Esophagus mucosa (tissue), 1 donor: Measurements from ENCODE around the gene RSPO3. TPM values are rescaled to one million over a fixed set of nuclear protein-coding genes. Genes with fewer than 3 reads are reported as not detected.

ENCODE experiments used
- ATAC-seq: fragments of 200-7000 bp; cut with Tn5 transposase; one replicate; pipeline ENCODE4 v1.9.1; 2020
- total RNA-seq: library from RNA; stranded (reverse); gene quantifications from one replicate; pipeline ENCODE4 v1.2.4, GENCODE V29; 2023
- donor health status: DM: yes; HTN: yes; CAD: no.

The RSPO3 gene
- total RNA-seq, 1 donor from 2014 or later = 1.4 TPM

GRCh38 chr6:127114214-127114760, 4.2 kb upstream of the RSPO3 start:
- ATAC-seq = no peak

GRCh38 chr6:127115084-127115655, 3.3 kb upstream of the RSPO3 start:
- ATAC-seq = no peak

DNA sequence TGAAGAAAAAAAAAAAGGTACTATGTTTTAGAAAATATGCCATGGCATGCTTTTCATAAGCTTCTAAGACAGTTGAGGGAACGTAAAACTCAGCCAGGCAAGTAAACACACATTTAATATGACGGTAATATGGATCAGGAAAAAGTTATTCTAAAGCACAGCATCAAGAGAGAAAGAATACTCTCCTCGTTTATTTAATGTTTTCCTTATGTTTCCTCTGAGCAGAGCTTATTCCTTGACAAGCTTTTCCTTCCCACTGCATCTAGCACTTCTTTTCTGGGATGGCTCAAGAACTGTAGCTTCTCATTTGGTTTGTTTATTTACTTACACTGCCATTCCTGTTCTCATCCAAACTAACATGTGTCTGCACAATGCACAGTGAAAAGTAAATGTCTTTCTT, 2.7 kb upstream of the RSPO3 start:
- ATAC-seq = no peak

- no peak for ATAC-seq
Measured at GRCh38 chr6:127117979-127118297, 533 bp upstream of the RSPO3 start.

DNA sequence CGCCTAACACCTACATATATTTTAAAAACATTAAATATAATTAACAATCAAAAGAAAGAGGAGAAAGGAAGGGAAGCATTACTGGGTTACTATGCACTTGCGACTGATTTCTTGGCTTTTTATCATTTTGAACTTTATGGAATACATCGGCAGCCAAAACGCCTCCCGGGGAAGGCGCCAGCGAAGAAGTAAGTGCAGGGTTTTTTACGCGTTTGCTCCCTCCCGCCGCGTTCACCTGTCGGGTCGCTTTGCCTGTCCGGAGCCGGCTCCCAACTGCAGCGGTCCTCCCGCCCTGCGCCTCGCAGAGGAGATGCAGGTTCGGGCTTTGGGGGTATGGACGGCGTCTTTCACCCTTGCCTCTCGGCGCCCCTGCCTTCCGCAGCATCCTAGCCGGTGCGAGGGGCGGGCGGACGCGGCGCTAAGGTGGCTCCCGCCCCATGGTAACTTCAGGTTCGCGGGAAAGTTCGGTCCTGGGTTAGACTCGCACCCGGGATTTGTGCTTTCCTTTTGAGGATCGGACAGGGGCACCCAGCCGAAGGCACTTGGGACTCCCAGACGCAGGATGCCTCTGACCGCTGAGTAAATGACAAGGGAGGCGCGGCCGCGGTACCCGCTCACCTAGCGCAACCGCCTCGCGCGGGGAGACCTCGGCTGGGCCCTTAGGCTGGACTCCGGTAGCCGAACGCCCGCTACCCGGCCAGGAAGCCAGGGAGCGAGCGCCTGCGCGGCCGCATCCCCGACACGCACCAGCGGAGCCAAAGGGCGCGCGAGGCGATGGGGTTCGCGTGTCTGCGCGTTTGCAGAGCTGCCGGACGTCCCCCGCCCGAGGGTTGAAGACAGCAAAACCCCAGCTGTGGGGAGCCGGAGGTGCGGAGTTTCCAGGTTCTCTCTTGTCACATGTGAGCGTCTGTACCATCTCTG, 891 bp downstream of the RSPO3 start:
- no peak for ATAC-seq

DNA sequence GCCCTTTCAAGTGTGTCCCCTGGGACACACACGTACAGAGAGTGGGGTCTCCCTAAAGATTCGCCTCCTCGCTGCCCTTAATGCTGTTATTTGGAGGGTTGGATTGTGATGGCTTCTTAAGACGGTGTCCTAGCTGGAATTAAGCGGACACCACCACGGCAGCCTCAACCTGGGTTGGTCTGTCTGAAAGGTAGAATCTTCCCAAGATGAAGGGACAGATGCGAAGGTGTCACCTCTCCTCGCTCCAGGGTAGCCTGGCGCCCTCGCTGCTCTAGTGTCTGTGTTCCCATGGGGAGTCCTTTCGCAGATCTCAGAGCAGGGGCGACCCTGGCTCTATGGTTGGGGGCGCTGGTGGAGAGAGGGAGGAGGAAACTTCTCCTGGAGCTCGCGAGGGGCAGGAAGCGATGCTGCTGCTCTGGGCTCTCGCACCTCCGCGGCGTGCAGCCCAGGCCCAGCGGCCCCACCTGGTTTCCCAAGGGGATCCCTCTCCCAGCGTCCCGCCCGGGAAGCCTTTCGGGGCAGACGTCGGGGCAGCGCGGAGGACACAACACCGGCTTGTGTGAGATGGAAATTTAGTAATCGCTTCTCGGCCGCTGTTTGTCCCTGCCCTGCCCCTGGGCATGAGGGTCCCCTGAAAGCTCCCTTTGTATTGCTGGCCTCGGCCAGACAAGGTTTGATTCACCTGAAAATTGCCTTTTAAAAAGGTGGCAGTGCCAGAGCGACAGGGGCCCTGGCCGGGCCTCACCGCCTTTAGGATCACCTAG, 1.7 kb downstream of the RSPO3 start:
- ATAC-seq = peak; percentile 13

DNA sequence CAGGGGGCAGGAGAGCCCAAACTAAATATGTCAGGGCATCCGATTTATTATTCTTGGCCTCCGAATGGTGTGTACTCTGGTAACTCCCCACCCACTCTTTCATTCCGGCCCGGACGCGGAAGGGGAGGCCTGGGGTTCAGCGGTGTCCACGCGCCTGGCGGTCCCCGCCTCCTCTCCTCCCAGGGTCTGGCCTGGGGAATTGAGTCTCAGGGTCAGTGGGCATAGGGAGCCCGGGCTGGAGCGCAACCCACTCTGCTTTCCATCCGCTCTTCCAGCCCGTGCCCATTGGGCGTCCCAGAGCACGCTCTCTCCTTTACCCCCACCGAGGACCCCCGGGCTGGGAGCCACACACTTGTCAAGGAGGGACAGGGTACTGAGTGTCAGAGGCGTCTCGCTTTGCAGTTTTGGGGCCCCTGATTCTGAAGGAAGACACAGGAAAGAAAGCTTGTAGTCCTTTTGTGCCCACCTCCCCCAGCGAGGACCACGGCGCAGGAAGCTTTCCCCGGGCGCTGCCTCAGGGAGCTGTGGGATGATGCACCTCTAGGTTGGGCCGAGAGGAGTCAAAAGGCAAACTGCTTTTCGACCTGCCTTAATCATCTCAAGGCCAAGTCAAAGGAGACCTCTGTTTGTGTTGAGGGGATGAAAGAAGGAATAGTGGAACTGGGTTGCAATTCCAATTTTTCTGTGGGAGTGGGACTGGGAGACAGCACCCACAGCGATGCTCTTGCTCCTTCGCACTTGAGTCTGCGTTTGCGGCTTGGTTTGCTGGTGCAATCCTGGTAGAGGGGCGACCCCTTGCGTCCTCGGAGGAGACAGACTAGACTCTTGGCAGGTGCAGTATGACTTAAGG, 2.5 kb downstream of the RSPO3 start:
- ATAC-seq = peak; percentile 69

- ATAC-seq = no peak
Measured at GRCh38 chr6:127121637-127121960, 3.1 kb downstream of the RSPO3 start.

- no peak for ATAC-seq
Measured at GRCh38 chr6:127124172-127124571, 5.7 kb downstream of the RSPO3 start.

- ATAC-seq = no peak
Measured at GRCh38 chr6:127124680-127125079, 6.2 kb downstream of the RSPO3 start.

DNA sequence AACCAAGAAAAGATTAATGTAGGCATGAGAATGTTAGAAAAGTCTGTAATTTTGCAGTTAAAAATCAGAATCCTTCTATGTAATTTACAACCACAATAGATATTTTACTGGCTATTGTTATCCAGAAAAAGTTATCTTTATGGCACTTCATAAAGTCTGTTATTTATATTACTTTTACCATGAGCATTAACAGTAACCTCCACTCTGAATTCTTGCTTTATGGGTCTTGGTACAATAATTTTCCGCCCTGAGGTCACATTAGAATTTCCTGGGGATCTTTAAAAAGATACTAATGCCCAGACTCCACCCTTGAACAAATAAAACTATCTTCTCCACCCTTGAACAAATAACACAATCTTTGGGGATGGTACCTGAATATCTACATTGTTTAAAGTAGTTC, 9.6 kb downstream of the RSPO3 start:
- no peak for ATAC-seq

DNA sequence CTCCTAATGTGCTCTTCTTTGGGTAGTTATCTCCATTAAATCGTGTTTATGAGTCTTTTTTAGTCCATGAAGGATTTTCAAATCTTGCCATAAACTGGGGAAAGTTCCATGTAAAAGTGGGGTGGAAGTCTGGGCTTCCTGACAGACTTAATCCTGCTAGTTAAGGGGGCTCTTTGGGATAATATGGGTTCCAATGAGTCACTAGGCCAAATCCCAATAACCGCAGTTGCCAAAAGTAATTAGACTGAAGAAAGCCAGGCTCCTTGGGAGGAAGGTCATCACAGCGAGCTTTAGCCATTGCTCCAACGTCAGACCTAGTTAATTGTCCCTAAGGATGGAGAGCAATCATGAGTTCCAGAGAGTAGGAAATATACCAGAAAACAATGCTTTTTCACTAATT, 10.8 kb downstream of the RSPO3 start:
- ATAC-seq = no peak

DNA sequence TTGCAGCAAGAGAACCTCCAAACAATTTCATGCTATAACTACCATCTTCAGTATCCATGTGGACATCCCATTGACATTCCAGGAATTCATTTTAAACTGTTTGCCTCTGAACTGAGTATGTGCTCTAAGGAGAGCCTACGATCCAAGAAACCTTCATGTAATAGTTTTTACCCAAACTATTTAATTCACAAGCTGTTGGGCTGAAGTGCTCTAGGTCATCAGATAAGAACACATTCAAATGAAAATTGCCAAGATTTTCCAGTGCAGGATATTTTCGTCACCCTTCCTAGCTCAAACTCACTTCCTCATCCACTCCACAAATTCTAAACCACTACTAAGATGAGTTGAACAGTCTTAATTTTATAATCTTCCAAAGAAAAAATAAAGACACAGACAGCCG, 12.8 kb downstream of the RSPO3 start:
- ATAC-seq = no peak

GRCh38 chr6:127131772-127132376, 13.4 kb downstream of the RSPO3 start:
- ATAC-seq = no peak

DNA sequence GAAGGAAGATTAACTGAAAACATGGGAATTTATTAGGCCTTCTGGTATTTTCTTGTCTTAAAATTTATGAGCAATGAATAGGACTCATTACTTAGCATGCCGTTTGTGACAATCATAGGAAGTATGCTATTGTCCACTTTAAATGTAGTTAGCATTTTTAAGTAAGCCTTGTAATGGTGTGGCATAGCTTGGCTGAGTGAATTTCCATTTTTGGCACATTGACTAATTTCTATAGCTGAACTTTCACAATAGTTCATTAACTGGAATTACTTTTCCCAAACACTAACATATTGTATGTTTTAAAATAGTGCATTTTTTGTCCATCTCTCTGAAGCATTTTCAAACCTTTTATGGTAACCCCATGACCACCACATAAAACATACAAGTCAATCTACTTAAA, 15.7 kb downstream of the RSPO3 start:
- no peak for ATAC-seq

GRCh38 chr6:127136786-127137185, 18.3 kb downstream of the RSPO3 start:
- no peak for ATAC-seq

DNA sequence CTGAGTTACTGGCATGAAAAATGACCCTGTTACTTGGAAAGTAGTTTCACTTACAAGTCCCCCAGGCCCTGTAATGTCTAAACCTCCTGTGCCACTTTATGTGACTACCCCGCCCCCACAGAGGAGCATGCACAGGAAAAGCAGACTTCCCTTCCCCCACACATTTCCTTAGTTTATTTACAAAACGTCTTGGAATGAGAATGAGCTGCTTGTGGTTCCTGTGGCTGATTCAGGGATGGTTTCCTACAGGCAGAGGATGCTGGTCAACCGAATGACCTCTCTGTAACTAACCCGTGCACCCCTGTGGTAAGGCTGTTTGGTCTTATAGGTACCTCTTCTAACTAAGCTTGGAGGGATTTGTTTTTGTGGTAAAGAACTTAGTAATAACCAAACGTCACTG, 28.5 kb downstream of the RSPO3 start:
- no peak for ATAC-seq

DNA sequence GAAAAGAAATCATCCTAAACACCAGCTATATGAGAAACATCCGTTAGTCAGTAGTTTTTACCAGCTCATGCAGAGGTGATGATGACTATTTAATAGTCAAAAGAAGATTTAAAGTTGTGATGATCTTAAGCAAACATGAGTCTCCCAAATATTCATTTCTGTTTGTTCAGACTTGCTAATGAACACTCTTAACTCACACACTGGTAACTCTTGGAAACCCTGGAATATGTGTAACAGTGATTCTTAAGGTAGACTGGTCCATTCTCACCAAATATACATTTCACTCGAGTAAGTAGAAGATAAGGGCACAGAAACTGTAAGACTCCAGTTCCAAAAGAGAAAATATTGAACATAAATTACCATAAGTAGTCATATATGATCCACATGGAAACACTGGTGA, 29.1 kb downstream of the RSPO3 start:
- no peak for ATAC-seq

DNA sequence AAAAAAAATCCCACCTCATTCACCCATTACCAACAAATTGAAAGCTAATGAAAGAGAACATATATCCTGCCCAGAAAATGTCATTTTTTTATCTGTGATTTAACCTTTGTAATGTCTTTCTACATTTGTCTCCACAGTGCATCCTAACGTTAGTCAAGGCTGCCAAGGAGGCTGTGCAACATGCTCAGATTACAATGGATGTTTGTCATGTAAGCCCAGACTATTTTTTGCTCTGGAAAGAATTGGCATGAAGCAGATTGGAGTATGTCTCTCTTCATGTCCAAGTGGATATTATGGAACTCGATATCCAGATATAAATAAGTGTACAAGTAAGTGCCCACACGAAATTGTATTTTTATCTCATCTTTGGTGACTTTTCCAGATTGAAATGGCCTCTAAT, 30.0 kb downstream of the RSPO3 start:
- ATAC-seq = no peak

DNA sequence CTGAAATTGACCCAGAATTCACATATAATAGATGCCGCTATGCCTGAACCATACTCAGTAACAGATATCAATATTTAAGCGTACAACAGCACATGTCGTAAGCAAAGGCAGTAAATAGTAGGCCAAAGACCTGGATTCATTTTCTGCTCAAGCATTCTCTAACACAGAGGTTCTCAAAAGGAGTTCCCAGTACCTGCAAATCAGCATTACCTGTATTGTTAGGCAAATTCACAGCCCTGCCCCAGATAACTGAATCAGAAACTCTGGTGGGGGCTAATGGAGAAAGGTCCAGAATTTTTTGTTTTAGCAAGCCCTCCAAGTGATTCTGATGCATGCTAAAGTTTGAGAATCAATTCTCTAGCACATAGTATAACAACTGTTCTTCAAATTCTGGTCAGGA, 36.0 kb downstream of the RSPO3 start:
- ATAC-seq = no peak

GRCh38 chr6:127160484-127160883, 42.0 kb downstream of the RSPO3 start:
- ATAC-seq = no peak

DNA sequence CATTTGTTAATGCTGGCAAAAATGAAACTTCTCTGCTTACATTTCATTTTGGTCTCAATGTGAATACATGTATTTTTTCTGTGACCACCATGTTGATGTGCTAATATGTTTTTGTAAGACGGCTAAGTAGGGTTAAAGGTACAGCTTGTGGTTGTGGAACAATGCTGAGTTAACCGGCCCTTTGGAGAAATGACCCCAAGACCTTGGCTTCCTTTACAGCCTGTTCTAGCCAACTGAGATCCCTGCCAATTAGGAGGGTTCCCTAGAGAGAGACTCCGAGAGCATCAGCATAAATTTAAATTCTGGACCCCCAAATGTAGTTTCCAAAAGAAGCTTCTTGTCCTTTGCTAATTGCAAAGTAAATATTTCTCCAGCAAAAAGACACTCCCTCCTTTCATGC, 44.4 kb downstream of the RSPO3 start:
- ATAC-seq = no peak
